ENCODE measurements around the gene PXDN.

DNA sequence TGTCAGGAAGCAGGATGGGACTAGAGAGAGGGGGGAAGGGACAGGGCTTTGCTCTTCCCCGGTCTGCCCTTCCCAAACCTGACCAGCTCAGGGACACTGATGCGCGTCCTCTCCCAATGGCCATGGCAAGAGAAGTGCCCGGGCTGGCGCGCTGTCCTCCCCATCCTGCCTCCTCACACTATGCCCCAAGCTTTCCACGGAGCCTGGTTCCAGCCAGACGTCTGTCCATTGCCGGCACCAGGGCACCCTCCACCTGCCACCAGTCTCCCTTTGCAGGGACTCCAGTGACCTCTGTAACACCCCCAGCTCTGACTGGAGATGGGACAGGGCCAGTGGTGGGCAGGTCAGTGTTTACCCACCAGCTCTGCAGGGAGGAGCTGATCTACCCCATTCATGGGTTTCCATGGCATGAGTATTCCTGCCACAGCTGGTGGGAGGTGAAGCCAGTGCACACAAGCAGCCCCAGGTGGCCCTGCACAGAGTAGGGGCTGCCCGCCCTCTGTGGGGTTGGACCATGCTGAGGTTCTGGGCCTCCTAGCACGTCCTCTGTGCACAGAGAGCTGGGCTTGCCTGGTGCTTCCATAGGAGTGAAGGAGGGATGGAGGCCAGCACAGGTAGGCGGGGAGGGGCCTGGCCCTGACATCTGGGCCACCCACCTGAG is 109.5 kb downstream of the PXDN start:
- TF ChIP-seq, protein P1, sequence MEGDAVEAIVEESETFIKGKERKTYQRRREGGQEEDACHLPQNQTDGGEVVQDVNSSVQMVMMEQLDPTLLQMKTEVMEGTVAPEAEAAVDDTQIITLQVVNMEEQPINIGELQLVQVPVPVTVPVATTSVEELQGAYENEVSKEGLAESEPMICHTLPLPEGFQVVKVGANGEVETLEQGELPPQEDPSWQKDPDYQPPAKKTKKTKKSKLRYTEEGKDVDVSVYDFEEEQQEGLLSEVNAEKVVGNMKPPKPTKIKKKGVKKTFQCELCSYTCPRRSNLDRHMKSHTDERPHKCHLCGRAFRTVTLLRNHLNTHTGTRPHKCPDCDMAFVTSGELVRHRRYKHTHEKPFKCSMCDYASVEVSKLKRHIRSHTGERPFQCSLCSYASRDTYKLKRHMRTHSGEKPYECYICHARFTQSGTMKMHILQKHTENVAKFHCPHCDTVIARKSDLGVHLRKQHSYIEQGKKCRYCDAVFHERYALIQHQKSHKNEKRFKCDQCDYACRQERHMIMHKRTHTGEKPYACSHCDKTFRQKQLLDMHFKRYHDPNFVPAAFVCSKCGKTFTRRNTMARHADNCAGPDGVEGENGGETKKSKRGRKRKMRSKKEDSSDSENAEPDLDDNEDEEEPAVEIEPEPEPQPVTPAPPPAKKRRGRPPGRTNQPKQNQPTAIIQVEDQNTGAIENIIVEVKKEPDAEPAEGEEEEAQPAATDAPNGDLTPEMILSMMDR (IDR thresholded peaks at IDR 0.05; ENCODE audit: low read depth, low read length), result no peak
- no peak for TF ChIP-seq POLR2A (IDR thresholded peaks at IDR 0.05; ENCODE audit: extremely low read depth, insufficient read length)
